Erythroblast (primary cell): ENCODE measurements around the gene CDH18.

Source experiments
- GATA1 ChIP-seq: IDR thresholded peaks from 2 replicates; pipeline ENCODE4 v1.6.1; 2011; ENCODE audit warnings: low read depth, mild to moderate bottlenecking, control low read depth, low read length, moderate library complexity
- POLR2A ChIP-seq: IDR thresholded peaks from 2 replicates; pipeline ENCODE4 v1.6.1; 2011; ENCODE audit warnings: mild to moderate bottlenecking, low read length

DNA sequence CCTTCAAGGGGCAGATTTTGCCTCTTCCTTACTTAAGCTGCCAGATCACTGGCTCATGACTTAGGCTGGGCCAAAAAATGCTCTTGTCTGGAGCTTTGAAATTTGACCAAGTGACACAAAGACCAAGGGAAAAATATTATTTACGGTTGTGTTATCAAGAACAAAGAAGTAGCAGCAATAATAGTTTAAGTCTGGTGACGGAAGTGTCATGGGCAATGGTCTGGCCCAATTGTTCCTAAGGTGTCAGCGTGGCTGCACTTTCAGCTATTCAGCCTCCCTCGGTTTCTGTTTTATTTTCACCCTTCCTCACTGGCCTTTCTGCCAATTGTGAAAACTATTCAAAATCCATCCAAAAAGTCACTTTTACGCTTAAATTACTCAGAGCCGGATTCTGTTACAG lies 185.3 kb downstream of the CDH18 start:
- TF ChIP-seq POLR2A (no peak), GATA1 (no peak)
